ENCODE results near the gene DCX. TPM values are rescaled to one million over a fixed set of nuclear protein-coding genes. Genes with fewer than 3 reads are reported as not detected.

Gene DCX
- total RNA-seq, 2 experiments from 2014 or later, result not detected

GRCh38 chrX:111443946-111444345 lies 32.0 kb upstream of the DCX start:
- ChIA-PET CTCF (interaction anchor here (0.9 kb wide), 1 partner anchor 345 kb away, joined by 3 read pairs; no protein-coding TSS in a partner anchor), POLR2A (no interaction called here)
- DNase-seq (no peak), ATAC-seq (no peak)
- H3K4me3 Mint-ChIP-seq, result no peak overlapping the region
- no peak overlapping the region for H3K27ac Mint-ChIP-seq
- no peaks in the 10 kb centered on the region for H3K36me3 Mint-ChIP-seq (ENCODE audit: low read depth)
- TF ChIP-seq CTCF (IDR thresholded peaks at IDR 0.05), result no peak
- H3K9me3 Mint-ChIP-seq, result no peaks in the 10 kb centered on the region
- no peaks in the 10 kb centered on the region for H3K27me3 Mint-ChIP-seq
- intact Hi-C loops (cut with micrococcal nuclease), result no loop called here
- H3K4me1 Mint-ChIP-seq (ENCODE audit: low read depth), result no peaks in the 10 kb centered on the region

- POLR2A ChIA-PET, result no interaction called here
- Mint-ChIP-seq H3K4me3 (no peak overlapping the region), H3K36me3 (ENCODE audit: low read depth) (no peaks in the 10 kb centered on the region), H3K27ac (no peak overlapping the region), H3K4me1 (ENCODE audit: low read depth) (no peaks in the 10 kb centered on the region), H3K27me3 (no peaks in the 10 kb centered on the region), H3K9me3 (no peaks in the 10 kb centered on the region)
- TF ChIP-seq CTCF (IDR thresholded peaks at IDR 0.05), result no peak
- DNase-seq (no peak), ATAC-seq (no peak)
- CTCF ChIA-PET, result no interaction called here
- intact Hi-C loops (cut with micrococcal nuclease), result no loop called here
Observed at GRCh38 chrX:111442791-111443190, 30.8 kb upstream of the DCX start.

GRCh38 chrX:111435469-111435868 lies 23.5 kb upstream of the DCX start:
- no peak for ATAC-seq
- Mint-ChIP-seq H3K4me1 (ENCODE audit: low read depth) (no peaks in the 10 kb centered on the region), H3K36me3 (ENCODE audit: low read depth) (no peaks in the 10 kb centered on the region), H3K27me3 (no peaks in the 10 kb centered on the region), H3K4me3 (no peak overlapping the region), H3K9me3 (no peaks in the 10 kb centered on the region), H3K27ac (no peak overlapping the region)
- ChIA-PET POLR2A (no interaction called here), CTCF (no interaction called here)
- intact Hi-C loops (cut with micrococcal nuclease), result no loop called here
- TF ChIP-seq CTCF (IDR thresholded peaks at IDR 0.05), result no peak
- no peak for DNase-seq

- DNase-seq (no peak), ATAC-seq (no peak)
- H3K9me3 Mint-ChIP-seq, result no peaks in the 10 kb centered on the region
- POLR2A ChIA-PET, result no interaction called here
- no peak overlapping the region for H3K27ac Mint-ChIP-seq
- H3K36me3 Mint-ChIP-seq (ENCODE audit: low read depth), result no peaks in the 10 kb centered on the region
- no peak for TF ChIP-seq CTCF (IDR thresholded peaks at IDR 0.05)
- H3K4me3 Mint-ChIP-seq, result no peak overlapping the region
- H3K4me1 Mint-ChIP-seq (ENCODE audit: low read depth), result no peaks in the 10 kb centered on the region
- no peaks in the 10 kb centered on the region for H3K27me3 Mint-ChIP-seq
- intact Hi-C loops (cut with micrococcal nuclease), result no loop called here
- CTCF ChIA-PET, result no interaction called here
Observed at GRCh38 chrX:111431001-111431400, 19.0 kb upstream of the DCX start.

- Mint-ChIP-seq H3K9me3 (no peaks in the 10 kb centered on the region), H3K4me3 (no peak overlapping the region), H3K4me1 (ENCODE audit: low read depth) (no peaks in the 10 kb centered on the region), H3K27ac (no peak overlapping the region), H3K36me3 (ENCODE audit: low read depth) (no peaks in the 10 kb centered on the region), H3K27me3 (peaks cover 7% of the 10 kb centered on the region)
- TF ChIP-seq CTCF (IDR thresholded peaks at IDR 0.05), result no peak
- ChIA-PET POLR2A (no interaction called here), CTCF (no interaction called here)
- DNase-seq, result no peak
- ATAC-seq, result no peak
- intact Hi-C loops (cut with micrococcal nuclease), result no loop called here
Observed at GRCh38 chrX:111411557-111411956, 435 bp downstream of the DCX start.

All from activated CD8-positive, alpha-beta T cell treated with anti-CD3 and anti-CD28 coated beads for 36 hours (primary cell).